IPS DF 6.9 (cell line): ENCODE results near the gene NBPF26.
"Not testable (repeated sequence)": the region's sequence is repeated elsewhere in the genome, so short reads cannot be mapped to it uniquely, and the experiment has no call there.

Experiments used
- DNase-seq: peaks from one replicate; pipeline ENCODE4 v3.0.0-alpha.2; 2013; ENCODE audit warnings: low read depth, low spot score
- H3K27ac ChIP-seq: one replicate; pipeline ENCODE4 v1.5.1; 2013; ENCODE audit warnings: low read length, control low read depth
- H3K27me3 ChIP-seq: 2 replicates; pipeline ENCODE4 v1.6.1; 2013; ENCODE audit warnings: mild to moderate bottlenecking, low read length; ENCODE audit not compliant: control insufficient read depth, insufficient read depth
- H3K36me3 ChIP-seq: 2 replicates; pipeline ENCODE4 v1.6.1; 2013; ENCODE audit warnings: low read length; ENCODE audit not compliant: control insufficient read depth, insufficient read depth
- H3K4me1 ChIP-seq: 2 replicates; pipeline ENCODE4 v1.6.1; 2013; ENCODE audit warnings: low read length; ENCODE audit not compliant: control insufficient read depth, insufficient read depth
- H3K4me3 ChIP-seq: 2 replicates; pipeline ENCODE4 v1.5.1; 2013; ENCODE audit warnings: mild to moderate bottlenecking, low read length
- H3K9me3 ChIP-seq: 2 replicates; pipeline ENCODE4 v1.6.1; 2013; ENCODE audit warnings: low read length, inconsistent platforms; ENCODE audit not compliant: control insufficient read depth, insufficient read depth
- WGBS: extraction: QIAGEN DNeasy Blood & Tissue Kit; methylation state at CpG from one replicate; pipeline ENCODE4 v1.1.7; 2013; ENCODE audit warnings: mixed read lengths, missing lambda C conversion rate; ENCODE audit not compliant: insufficient read length, insufficient coverage; 5-methylcytosine and 5-hydroxymethylcytosine counted together

The NBPF26 gene

DNA sequence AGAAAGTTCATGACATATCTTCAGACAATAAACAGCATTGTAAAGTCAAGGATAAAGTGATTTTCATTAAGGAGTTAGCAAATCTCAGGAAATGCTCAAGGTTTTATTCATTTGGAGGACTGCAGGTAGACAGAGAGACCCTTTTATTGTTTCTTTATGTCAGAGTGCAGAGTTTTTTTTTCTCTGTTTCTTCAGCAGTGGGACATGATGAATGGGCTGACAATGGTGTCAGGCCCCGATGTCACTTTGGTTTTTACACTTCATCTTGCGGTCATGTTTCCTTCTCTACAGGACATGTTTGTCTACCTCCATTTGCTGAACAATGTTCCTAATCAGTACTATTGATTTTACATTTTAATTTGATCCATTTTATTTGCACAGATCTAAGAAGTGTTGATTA is 134.4 kb downstream of the NBPF26 start:
- not testable (repeated sequence) for DNase-seq, H3K36me3 ChIP-seq, H3K9me3 ChIP-seq, H3K27me3 ChIP-seq, H3K27ac ChIP-seq, H3K4me1 ChIP-seq, H3K4me3 ChIP-seq
- no CpG with 5 or more reads among the region's 2 CpGs for WGBS

DNA sequence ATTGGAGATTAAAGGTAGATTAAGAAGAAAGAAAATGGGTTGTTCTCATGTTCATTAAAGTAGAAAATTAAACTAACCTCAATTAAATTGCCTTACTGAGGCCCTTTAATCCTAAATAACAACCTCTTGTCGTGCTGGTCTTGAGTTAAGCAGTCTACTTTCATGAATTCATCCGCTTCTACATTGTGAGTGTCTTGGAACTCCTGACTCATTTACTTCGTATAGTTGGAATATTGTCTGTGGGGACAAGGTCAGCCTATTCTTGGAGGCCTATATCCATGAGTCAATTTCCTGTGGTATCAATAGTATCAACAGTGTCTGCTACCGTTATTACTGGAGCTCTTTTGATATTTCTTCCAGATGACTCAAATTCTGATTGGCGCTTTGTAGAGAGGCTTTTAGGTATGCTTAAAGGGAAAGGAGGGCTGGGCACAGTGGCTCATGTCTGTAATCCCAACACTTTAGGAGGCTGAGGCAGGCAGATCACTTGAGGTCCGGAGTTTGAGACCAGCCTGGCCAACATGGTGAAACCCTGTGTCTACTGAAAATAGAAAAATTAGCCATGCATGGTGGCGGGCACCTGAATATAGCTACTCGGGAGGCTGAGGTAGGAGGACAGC is 136.0 kb downstream of the NBPF26 start:
- H3K4me1 ChIP-seq, H3K4me3 ChIP-seq, DNase-seq, H3K36me3 ChIP-seq, H3K27ac ChIP-seq, H3K9me3 ChIP-seq, H3K27me3 ChIP-seq: not testable (repeated sequence)
- no CpG with 5 or more reads among the region's 8 CpGs for WGBS

DNA sequence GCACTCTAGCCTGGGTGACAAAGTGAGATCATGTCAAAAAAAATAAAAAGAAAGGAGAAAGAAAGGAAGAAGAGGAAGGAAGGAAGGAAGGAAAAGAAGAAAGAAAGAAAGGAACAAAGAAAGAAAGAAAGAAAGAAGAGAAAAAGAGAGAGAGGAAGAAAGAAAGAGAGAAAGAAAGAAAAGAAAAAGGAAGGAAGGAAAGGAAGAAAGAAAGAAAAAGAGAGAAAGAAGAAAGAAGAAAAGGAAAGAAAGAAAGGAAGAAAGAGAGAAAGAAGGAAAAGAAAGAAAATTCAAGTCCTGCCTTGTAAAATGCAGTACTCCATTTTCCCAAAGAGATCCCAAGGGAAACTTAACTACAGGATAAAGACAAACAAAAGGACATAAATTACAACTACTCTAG is 154.5 kb downstream of the NBPF26 start:
- not testable (repeated sequence) for H3K27me3 ChIP-seq, H3K27ac ChIP-seq, H3K4me3 ChIP-seq, DNase-seq, H3K36me3 ChIP-seq, H3K9me3 ChIP-seq, H3K4me1 ChIP-seq

DNA sequence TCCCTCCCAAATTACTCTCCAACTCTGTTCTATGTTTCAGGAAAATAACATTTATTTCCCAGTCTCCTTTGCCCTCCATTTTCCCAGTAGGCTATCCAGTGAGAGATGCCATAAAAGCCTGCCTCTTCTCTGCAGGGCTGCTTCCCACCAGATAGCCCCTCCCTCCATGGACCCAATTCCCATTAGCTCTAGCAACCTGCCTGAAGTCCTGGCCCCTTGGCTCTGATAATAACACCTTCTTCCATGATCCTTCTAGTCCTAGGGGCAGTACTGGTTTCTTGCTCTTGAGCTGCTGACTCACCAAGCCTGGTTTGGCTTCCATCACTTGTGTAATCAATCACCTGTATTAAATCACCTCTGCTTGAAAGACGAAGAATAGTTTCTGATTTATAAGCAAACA is 156.3 kb downstream of the NBPF26 start:
- H3K27ac ChIP-seq, H3K36me3 ChIP-seq, H3K4me3 ChIP-seq, H3K4me1 ChIP-seq, DNase-seq, H3K27me3 ChIP-seq, H3K9me3 ChIP-seq: not testable (repeated sequence)
- WGBS, result no CpG with 5 or more reads among the region's 1 CpG

- DNase-seq, H3K4me3 ChIP-seq, H3K4me1 ChIP-seq, H3K36me3 ChIP-seq, H3K9me3 ChIP-seq, H3K27ac ChIP-seq, H3K27me3 ChIP-seq: not testable (repeated sequence)
Observed at GRCh38 chr1:120881934-120882333, 158.2 kb downstream of the NBPF26 start.
